Measurements from ENCODE around the gene UBE2F.
A peak's percentile ranks its signal among the peaks of the same experiment; 100 is the strongest.
"Not testable (repeated sequence)": the region's sequence is repeated elsewhere in the genome, so short reads cannot be mapped to it uniquely, and the experiment has no call there.

The UBE2F gene

DNA sequence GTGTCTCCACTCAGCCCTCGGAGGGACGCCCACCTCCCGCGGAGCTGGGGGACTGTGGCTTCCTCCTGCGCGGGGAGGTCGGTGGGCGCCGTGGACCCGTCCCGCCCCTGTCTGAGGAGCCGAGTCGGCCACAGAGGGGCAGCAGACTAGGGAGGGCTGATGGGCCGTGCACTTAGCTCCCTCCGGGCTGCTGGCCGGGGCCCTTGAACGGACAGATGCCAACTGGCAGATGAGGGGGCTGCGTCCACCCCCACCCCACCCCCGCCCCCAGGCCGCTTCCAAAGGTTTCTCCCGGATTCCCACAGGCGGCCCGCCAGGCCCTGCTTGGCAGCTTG, 10.4 kb upstream of the UBE2F start:
- TF ChIP-seq, protein P1, sequence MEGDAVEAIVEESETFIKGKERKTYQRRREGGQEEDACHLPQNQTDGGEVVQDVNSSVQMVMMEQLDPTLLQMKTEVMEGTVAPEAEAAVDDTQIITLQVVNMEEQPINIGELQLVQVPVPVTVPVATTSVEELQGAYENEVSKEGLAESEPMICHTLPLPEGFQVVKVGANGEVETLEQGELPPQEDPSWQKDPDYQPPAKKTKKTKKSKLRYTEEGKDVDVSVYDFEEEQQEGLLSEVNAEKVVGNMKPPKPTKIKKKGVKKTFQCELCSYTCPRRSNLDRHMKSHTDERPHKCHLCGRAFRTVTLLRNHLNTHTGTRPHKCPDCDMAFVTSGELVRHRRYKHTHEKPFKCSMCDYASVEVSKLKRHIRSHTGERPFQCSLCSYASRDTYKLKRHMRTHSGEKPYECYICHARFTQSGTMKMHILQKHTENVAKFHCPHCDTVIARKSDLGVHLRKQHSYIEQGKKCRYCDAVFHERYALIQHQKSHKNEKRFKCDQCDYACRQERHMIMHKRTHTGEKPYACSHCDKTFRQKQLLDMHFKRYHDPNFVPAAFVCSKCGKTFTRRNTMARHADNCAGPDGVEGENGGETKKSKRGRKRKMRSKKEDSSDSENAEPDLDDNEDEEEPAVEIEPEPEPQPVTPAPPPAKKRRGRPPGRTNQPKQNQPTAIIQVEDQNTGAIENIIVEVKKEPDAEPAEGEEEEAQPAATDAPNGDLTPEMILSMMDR (IDR thresholded peaks at IDR 0.05), result no peak
- Histone ChIP-seq H3K4me3 (ENCODE audit: low read depth in 1 of 2, low read length in 1 of 2) (no peak overlapping the region), H3K9me3 (peaks cover under 1% of the 10 kb centered on the region), H3K4me1 (ENCODE audit: control insufficient read depth in 1 of 2, insufficient read depth in 1 of 2, low read depth in 1 of 2, low read length in 1 of 2) (no peaks in the 10 kb centered on the region), H3K27ac (no peak overlapping the region), H3K27me3 (peaks cover 54% of the 10 kb centered on the region), H3K36me3 (no peaks in the 10 kb centered on the region)

DNA sequence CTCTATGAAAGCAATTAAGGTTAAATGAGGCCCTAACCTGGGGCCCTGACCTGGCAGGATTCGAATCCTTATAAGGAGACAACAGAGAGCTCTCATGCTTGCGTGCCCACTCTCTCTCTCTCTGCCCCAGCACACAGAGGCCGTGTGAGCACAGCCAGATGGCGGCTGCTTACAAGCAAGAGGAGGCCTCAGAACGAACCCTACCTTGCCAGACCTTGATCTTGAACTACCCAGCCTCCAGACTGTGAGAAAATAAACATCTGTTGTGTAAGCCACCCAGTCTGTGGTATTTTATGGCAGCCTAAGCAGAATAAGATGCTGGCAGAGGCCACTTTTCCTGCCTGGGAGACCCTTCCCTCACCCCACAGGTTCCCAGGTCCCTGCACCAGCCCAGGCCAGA, 5.2 kb upstream of the UBE2F start:
- peaks cover 6 to 7% of the 10 kb centered on the region in 2 experiments for H3K4me1 ChIP-seq (ENCODE audit: control insufficient read depth in 1 of 2, insufficient read depth in 1 of 2, low read depth in 1 of 2, low read length in 1 of 2)
- H3K4me3 ChIP-seq (ENCODE audit: low read depth in 1 of 2, low read length in 1 of 2), result no peak overlapping the region
- H3K36me3 ChIP-seq, result no peaks in the 10 kb centered on the region
- H3K27ac ChIP-seq, result no peak overlapping the region
- peaks cover 13% of the 10 kb centered on the region for H3K9me3 ChIP-seq
- TF ChIP-seq, protein P1 (IDR thresholded peaks at IDR 0.05), result no peak
- peaks cover 20% of the 10 kb centered on the region for H3K27me3 ChIP-seq

DNA sequence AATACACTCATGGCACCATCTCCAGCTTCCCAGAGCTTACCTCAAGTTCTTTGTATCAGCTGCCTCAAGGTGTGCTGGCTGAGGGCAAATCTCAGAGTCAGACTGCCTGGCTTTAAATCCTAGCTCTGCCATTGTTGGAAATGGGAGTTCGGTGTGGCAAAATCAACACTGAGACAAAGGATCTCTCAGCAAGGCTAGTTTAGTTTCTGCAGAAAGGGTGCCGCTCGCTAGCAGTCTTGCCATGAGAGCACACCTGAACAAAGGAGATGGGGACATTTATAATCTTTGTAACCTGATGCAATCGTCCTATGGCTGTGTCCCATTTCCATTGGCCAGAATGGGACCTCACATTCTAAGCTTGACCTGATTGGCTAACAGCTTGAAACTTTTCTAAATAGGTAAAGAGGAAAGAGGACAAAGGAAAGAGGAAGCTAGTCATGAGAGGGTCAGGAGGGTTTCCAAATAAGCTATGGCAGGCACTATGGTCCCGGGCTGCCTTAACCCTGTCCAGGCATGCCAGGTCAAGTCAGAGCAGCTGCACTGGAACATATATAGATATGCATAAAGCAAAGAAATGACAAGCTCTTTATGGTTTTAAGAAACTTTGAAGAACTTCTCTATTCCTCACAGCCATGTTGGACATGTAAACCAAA, 4.3 kb upstream of the UBE2F start:
- H3K27me3 ChIP-seq, result peaks cover 10% of the 10 kb centered on the region
- H3K27ac ChIP-seq, result no peak overlapping the region

GRCh38 chr2:237963490-237963991, 3.3 kb upstream of the UBE2F start:
- not testable (repeated sequence) for H3K27ac ChIP-seq; H3K36me3 ChIP-seq; H3K4me3 ChIP-seq (ENCODE audit: low read depth in 1 of 2, low read length in 1 of 2); H3K27me3 ChIP-seq
- Histone ChIP-seq H3K9me3 (peaks cover 13% of the 10 kb centered on the region), H3K4me1 (ENCODE audit: control insufficient read depth in 1 of 2, insufficient read depth in 1 of 2, low read depth in 1 of 2, low read length in 1 of 2) (peaks cover 18 to 20% of the 10 kb centered on the region in 2 experiments)

More for the DNA sequence above, 4.3 kb upstream of the UBE2F start:
- Histone ChIP-seq H3K4me1 (ENCODE audit: control insufficient read depth in 1 of 2, insufficient read depth in 1 of 2, low read depth in 1 of 2, low read length in 1 of 2) (peaks cover 8 to 10% of the 10 kb centered on the region in 2 experiments), H3K9me3 (peaks cover 13% of the 10 kb centered on the region), H3K36me3 (no peaks in the 10 kb centered on the region), H3K4me3 (ENCODE audit: low read depth in 1 of 2, low read length in 1 of 2) (no peak overlapping the region)
- TF ChIP-seq, protein P1 (IDR thresholded peaks at IDR 0.05), result no peak

- Histone ChIP-seq H3K27ac (no peak overlapping the region), H3K9me3 (peaks cover 13% of the 10 kb centered on the region), H3K4me1 (ENCODE audit: control insufficient read depth in 1 of 2, insufficient read depth in 1 of 2, low read depth in 1 of 2, low read length in 1 of 2) (peaks cover 24 to 26% of the 10 kb centered on the region in 2 experiments), H3K36me3 (no peaks in the 10 kb centered on the region), H3K27me3 (no peaks in the 10 kb centered on the region), H3K4me3 (ENCODE audit: low read depth in 1 of 2, low read length in 1 of 2) (no peak overlapping the region)
- TF ChIP-seq, protein P1 (IDR thresholded peaks at IDR 0.05), result no peak
These were observed 2.6 kb upstream of the UBE2F start for GRCh38 chr2:237964194-237964577.

GRCh38 chr2:237964578-237965404, 2.0 kb upstream of the UBE2F start:
- Histone ChIP-seq H3K9me3 (peaks cover 13% of the 10 kb centered on the region), H3K4me3 (ENCODE audit: low read depth in 1 of 2, low read length in 1 of 2) (no peak overlapping the region), H3K27ac (no peak overlapping the region), H3K27me3 (no peaks in the 10 kb centered on the region), H3K4me1 (ENCODE audit: control insufficient read depth in 1 of 2, insufficient read depth in 1 of 2, low read depth in 1 of 2, low read length in 1 of 2) (peaks cover 30 to 32% of the 10 kb centered on the region in 2 experiments), H3K36me3 (no peaks in the 10 kb centered on the region)
- TF ChIP-seq, protein P1 (IDR thresholded peaks at IDR 0.05), result no peak

- Histone ChIP-seq H3K4me3 (ENCODE audit: low read depth in 1 of 2, low read length in 1 of 2) (peak overlapping the region; percentile 76), H3K27ac (peak overlapping the region; percentile 74), H3K9me3 (peaks cover 13% of the 10 kb centered on the region), H3K4me1 (ENCODE audit: control insufficient read depth in 1 of 2, insufficient read depth in 1 of 2, low read depth in 1 of 2, low read length in 1 of 2) (peaks cover 41 to 43% of the 10 kb centered on the region in 2 experiments)
- not testable (repeated sequence) for H3K27me3 ChIP-seq, H3K36me3 ChIP-seq
These were observed 970 bp upstream of the UBE2F start for GRCh38 chr2:237965844-237966243.
